ENCODE results near the gene PFDN2.

Gene PFDN2

DNA sequence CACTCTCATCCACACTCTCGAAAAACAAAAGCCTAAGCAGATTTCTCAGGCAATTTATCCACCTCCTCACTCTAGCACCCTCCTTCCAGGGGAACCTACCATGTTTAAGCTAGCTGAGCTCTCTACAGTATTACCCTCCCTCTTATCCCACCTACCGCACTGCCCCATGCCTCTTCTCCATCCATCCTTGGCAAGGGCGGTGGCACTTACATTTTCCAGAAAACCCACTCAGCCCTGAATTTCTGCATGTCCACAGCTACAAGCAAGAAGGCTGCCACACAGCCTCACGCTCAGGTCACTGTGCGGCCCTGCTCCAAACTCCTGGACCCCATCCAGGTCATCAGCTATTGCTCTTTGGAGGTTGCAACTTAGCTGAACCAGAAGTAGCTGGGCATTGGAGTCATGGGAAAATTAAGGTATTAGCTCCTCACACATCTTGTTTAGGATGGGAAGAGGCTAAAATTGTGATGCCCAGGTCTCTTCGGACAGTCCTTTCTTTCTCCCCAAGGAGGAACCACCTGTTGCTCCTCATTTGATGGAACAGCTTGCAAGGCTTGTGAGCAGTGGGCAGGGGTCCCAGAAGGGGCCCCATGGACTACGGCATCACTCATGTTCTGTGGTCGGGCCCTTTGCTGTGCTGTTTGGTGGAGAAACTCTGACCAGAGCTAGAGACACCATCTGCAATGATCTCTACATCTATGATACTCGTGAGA lies 18.6 kb downstream of the PFDN2 start:
- DNase-seq (ENCODE audit: low spot score) = no peak

DNA sequence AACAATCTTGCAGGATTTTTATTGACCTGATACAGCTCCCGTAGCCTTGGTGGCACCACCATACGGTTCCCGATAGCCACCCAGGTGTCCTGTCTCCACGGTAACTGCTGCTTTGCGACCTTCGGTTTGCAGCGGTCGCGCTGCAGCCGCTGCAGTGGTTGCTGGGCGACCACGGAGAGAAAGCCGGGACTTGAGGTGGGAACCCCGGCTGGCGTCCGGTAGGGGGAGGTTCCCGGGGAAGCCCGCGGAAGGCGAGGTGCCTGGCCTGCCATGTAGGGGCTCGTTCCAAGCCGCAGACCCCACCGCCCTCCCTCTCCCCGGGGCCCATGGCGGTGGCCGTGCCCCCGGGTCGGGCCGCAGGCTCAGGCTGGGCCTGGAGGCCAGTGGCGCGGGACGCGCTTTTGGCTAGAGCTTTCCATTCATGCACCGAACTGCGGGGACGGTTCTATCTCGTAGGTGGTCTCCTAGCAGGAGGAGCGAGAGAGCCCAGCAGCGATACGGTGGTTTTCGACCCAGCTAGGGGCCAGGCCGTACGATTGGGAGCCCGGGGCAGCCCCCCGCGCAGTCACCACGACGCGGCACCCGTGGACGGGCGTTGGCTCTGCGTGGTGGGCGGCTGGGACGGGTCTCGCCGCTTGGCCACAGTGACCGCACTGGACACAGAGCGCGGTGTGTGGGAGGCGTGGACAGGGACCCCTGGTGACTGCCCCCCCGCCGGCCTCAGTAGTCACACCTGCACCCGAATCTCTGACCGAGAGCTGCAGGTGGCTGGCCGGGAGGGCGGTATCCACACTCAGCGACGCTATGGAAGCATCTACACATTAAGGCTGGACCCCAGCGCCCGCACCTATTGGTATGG lies 19.4 kb downstream of the PFDN2 start, which contains the start of gene KLHDC9:
Gene KLHDC9, plus strand, starts transcription at position 152 of the 859 bp plus-strand sequence. Its CDS starts 175 bp downstream, at position 327.
- peak; percentile 84 for DNase-seq (ENCODE audit: low spot score)

DNA sequence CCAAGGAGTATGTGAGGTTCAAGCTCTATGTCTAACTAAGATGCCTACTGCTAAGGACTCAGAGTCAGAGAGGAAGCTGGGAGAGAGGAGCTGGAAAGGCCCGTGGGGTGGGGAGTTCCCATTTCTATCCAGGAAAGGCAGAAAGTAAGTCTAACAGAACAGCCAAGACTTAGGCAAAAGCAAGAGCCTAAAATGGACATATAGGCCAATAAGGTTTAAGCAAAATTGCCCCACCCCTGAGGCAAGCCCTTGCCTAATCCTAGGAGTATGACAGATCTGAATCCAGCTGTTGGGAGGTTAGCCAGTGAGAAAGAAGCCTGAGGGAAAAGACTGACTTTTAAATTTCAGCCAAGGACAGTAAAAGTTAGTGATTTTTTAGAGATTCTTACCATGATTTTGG lies 21.3 kb downstream of the PFDN2 start:
- no peak for DNase-seq (ENCODE audit: low spot score)

DNA sequence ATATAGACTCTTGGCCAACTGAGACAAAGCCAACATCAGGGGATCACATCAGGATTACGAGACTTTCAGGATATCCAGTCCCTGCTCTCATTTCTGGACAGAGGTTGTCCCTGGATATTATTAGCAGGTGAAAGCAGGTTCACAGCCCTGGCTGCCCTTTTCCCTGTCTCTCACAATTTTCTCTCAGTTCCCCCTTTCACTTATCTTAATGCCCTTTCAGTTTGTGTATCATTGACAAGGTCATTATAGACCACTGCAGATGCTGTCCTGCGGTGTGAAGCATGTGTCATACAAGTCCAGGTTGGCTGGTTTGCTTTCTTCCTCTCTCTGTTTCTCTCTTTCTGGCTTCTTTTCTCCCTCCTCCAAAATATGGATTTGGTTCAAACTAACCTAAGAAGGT lies 21.8 kb downstream of the PFDN2 start:
- DNase-seq (ENCODE audit: low spot score) = no peak

DNA sequence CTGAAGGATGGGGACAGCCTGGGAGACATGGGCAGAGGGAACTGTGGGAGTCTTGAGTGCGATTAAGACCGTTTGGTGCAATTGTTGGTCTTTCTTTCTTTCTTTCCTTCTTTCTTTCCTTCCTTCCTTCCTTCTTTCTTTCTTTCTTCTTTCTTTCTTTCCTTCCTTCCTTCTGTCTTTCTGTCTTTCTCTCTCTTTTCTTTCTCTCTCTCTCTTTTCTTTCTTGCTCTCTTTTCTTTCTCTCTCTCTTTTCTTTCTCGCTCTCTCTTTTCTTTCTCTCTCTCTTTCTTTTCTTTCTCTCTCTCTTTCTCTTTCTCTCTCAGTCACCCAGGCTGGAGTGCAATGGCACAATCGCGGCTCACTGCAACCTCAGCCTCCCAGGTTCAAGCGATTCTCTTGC lies 22.6 kb downstream of the PFDN2 start:
- no peak for DNase-seq (ENCODE audit: low spot score)

DNA sequence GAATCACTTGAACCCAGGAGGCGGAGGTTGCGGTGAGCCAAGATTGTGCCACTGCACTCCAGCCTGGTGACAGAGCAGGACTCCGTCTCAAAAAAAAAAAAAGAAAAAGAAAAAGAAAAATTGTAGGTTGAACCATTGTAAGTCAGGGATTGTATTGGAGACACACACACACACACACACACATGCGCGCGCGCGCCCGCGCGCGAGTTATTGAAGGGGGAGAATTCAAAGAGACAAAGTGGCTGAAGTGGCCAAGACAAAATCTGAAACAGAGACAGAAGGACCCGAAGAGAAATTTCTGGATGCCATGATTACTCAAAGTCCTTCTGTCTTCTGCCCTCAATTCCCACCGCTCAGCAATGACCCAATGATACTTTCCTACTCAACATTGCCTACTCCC lies 23.4 kb downstream of the PFDN2 start:
- no peak for DNase-seq (ENCODE audit: low spot score)

DNA sequence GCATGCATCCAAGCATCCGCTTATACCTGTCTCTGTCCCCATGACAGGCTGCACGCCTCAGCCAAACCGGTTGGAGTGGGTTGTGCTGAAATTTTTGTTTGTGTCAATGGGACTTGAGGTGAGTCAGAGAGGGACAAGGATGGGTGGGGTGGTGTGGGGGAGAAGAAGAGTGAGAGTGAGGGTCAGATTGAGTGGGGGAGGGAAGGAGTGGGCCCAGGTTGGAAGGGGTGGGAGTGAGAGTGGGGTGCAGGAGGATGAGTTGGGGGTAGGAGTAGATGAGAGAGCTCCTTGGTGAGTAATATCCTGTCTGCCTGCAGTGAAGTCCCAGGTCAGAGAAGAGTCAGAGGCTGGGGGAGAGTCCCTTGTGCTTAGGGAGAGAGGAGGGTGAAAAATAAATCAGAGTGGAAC lies 25.2 kb downstream of the PFDN2 start:
- peak; percentile 39 for DNase-seq (ENCODE audit: low spot score)

DNA sequence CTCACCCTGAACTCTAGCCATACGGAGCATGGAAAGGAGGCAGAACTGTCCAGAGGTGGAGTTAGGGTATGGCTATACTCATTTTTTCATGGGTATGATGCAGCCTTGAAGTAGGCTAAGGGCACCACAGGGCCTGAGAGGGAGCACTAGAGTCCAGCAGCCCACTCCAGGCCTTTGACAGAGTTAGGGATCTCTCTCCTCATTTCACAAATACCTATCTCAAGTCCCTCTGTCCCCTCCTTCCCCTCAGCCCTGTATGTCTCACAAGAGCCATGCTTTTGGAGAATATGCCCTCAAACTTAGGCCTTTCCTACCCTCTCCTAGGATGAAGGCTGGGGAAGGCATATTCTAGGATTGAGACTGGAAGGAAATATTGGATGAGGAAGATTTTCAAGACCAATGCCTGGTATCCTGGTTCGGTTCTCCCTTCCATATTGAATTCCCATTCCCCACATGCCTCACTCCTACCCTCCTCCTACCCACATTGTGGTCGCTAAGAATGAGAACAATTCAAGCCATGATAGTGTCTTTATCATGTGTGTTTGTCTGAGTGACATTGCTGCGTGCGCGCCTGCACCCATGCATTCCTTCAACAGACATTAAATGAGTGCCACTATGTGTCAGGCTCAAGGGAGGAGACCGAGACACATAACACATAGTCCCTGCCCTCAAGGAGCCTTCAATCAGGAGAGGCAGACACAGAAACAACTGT lies 25.9 kb downstream of the PFDN2 start:
- DNase-seq (ENCODE audit: low spot score) = no peak

DNA sequence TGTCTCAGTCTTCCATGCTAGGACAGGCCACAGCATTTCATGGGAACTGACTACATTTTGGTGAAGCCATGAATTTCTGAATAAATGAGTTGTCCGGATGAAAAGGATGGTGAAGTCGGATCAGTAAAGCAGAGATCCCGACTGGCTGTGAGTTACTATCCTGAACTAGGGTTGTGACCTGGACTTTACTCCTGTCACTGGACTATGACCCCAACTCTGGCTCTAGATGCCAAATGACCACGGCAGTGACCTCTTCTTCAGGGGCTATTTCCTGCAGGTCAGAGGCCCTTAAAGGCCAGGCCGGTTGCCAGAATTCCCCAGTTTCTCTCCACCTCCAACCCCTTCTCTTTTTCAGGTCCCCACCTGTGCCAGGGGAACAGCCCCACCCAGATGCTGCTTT lies 26.7 kb downstream of the PFDN2 start:
- DNase-seq (ENCODE audit: low spot score) = no peak

DNA sequence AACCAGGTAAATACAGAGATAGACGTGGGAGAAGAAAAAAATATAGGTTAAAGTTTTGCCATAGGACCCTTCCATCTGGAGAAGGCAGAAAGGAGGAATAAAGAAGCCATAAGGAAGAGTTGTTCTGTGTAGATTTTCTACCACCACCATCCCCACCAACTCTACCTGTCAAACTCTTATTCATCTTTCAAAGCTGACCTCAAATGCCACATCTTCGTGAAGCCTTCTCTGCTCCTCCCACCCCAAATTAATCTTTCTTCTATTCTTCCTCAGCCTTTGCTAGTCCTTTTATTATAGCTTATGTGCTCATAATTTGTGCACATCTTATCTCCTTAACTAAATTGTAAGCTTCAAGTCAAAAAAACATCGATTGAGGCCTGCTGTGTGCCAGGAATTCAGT lies 27.2 kb downstream of the PFDN2 start:
- DNase-seq (ENCODE audit: low spot score) = no peak

DNA sequence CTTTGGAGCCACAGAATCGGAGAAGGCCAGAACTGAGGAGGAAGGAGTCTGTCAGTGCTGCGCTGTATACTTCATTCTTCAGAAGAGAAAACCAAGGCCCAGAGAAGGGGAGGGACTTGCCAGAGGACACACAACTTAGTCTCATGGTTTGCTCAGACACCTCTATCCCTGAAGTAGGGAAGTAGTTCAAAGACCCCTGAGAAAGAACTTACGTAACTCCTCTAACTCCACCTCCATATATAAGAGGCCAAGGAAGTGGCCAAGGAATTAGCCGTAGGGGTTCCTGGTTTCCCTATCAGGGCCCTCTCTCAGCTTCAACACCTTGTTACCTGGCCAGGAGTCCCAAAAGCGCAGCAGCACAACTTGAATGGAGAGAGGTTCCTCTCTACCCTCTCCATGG lies 27.9 kb downstream of the PFDN2 start:
- DNase-seq (ENCODE audit: low spot score) = no peak

DNA sequence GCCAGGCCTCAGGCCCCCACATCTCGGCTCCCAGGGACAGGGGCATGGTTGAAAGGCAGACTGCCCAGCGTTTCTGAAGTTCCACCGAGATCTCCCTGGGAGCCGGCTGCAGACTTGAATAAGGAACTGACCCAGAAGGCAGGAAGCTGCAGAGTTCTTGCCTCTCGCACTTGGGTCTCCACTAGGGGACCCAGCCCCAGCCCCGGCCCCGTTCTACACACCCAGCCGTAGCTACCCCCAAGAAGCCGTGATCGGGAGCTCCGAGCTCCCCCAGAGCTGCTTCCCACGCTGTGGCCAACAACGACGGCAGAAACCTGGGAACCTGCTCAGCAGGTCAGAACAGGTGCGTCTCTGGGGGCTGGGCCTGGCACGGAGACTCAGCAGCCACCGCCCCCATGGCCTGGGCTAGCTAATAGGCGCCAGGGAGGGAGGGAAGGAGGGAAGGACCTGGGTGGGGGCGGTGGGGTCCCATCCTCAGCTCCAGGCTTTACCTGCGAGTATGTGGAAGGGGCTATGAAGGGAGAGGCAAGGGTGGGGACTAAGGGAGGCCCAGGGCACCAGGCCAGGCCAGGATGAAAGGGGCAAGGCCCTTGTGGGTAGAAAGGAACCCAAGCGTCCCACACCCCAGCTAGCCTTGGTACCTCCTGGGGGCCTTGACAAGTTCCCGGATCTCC lies 28.4 kb downstream of the PFDN2 start, which contains the start of gene NECTIN4:
Gene NECTIN4, minus strand, starts transcription at position 308 of the 674 bp plus-strand sequence. Its CDS starts 262 bp downstream, at position 46.
- DNase-seq (ENCODE audit: low spot score) = no peak

DNA sequence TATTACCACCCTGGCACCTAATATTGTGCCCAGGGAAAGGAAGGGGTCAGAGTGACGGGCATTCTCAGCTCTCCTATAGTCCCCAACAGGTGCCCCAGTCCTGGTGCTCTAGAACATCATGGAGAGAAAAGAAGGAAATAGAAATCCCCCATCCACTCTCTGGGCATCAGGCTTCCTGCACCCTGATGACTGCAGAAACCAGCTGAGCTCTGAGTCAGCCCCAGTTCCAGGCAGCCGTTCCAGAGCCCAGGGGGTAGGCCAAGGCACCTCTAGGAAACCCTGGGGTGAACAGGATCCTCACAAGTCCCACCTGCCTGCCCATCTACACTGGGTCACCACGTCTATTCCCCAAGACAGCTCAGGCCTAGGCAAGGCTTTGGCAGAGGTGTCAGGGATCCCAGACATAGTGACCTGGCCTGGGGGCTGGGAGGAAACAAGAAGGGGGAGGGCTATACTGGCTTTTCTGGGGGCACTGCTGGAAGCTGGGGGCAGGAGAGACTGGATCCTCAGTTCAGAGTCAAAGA lies 29.2 kb downstream of the PFDN2 start:
- no peak for DNase-seq (ENCODE audit: low spot score)

DNA sequence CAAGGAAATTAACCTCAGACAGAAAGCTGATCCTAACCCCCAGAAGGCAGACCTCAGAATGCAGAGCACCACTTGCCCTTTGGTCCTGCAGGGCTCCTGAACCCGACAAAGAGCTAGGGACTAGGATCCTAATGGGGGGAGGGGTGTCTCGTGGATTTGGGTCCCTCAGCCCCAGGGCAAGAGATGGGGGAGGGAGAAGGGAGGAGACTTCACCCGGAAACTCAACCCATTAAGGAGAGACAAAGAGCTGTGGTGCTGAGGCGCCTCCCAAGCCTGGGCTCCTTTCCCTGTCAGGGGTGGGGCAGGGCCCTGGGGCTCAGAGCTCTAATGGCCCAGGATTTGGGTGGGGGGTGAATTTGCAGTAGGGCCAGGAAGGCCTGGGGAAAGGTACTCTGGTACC lies 31.4 kb downstream of the PFDN2 start:
- no peak for DNase-seq (ENCODE audit: low spot score)

DNA sequence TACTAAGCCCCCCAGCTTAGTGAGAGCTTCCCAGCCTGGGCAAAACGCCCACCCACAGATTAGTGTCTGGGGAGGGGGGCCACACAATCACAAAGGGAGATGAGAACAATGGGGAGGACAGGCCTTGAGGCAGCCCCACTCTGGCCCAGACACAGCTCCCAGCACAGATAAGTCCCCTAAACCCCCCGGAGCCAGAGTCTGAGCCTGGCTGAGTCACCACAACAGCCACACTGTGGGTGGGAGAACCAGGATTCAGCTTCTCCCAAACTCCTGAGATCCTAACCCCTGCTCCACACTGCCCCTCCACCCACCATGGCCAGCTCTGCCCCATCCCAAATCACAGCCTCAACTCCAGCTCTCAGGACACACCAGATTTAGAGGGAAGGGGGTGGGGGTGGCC lies 32.7 kb downstream of the PFDN2 start:
- no peak for DNase-seq (ENCODE audit: low spot score)

DNA sequence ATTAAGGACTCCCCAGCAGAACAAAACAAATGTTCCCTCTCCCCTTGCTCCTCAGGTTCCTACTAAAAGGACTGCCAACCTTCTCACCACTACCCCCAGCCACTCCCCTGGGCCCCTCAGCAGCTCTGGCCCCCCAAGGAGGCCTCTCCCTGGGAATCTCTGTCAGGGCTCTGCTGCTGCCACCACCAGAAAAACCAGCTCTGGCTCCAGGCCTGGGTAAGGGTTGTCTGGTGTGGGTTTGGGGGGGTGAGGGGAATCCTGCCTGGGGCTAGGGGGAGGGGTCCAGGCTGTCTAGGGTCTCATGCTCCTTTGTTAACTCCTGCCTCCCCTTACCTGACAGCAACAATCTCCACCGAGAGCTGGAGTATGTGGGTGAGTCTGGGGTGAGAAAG lies 33.2 kb downstream of the PFDN2 start:
- DNase-seq (ENCODE audit: low spot score) = no peak

DNA sequence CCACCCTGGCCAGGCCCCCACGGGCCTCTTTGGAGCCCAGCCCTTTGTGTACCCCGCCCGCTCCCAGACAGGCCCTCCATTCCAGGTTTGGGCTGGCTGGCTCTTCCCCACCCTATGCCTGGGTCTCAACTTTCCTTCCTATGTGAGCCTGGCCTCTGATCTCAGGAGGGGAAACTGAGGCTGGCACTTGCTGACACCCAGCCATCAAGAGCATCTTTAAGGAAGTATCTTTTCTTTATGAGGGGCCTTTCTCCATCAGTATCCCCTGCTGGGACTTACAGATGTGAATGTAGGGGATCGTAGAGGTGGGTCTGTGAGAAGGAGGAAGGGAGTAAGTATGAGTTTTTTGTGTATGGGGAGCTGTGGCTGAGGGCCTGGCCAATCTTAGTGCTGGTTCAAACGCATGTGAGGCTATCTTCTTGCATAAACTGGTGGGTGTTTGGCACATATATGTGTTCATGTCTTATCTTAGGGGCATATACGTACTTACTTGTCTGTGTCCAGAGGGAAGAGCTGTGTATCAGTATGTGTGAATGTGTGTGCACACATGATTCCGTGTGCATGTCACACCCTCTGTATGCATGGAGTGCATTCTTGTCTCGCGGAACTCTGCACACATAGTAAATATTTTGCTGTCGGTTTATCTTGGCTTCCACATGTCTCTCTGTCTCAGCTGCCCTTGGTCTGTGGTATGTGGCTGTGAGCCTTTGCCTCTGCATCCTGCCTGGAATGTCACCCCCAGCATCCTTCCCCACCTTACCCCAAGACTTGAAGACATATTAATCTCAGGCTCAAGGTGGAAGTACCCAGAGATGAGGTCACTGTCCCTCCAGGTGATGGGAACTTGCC lies 33.9 kb downstream of the PFDN2 start:
- no peak for DNase-seq (ENCODE audit: low spot score)

DNA sequence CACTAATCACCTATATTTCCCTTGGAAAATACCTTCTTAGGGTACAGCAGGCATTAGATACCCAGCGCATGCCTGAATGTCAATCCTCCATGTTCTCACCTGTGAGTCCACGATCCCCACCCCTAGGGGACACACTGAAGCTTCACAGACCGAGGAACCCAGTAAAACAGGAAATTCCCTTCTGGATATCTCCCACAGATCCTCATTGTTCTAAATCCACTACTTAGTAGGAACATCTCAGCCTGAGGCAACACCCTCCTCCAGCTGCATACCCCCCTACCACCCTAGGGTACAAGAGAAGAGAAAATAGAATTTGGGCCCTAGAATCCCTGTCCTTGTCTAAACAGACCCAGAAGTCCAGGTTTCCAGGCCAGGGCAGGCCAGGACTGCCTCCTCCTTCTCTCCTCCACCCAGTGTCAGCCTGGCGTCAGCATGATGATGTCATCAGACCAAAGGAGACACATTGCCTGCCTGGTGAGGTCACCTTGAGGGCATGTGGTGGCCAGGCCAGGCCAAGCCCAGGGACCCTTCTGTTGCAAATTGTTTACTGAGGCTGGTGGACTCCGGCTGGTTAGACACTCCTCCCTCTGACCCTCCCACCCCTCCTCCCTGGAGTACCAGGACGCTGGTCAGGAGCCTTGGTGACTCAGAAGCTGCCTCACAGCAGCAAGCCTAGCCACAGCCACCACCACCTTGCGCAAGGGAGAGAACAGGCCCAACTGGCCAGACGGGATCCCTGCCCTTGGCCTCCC lies 34.7 kb downstream of the PFDN2 start:
- no peak for DNase-seq (ENCODE audit: low spot score)

DNA sequence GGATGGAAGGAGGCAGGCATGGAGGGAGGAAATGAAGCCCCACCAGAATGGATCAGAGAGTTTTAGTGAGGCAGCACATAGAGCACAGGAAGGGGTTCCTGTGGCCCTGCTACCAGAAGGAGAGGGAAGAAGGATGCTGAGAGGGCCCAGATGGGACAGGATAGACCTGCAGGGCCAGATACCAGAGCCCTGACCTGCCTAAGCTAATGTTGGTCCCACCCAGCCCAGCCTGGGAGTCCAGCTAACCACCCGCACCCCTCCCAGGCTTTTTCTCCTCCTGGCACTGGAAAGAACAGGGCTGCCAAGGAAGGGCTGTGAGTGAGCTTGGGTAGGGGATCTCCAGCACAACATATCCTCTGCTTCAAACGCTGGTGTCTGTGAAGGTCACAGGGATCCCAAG lies 35.4 kb downstream of the PFDN2 start:
- no peak for DNase-seq (ENCODE audit: low spot score)

DNA sequence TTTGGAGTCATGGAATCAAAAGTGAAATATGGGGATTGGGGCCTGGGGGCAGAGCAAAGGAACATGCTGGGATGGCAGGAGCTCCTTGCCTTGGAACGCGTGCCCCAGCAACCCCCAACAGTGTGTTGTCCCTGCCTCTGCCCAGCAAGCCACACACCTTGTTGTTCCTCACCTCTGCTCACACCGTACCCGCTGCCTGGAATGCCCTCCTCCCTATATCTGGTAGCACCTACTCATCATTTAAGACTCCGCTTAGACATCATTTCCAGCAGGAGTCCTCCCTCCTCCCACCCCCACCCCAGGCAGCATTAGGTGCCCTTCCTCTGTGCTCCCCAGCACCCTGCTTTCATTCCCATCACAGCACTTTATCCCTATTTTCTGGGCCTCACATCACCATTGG lies 36.3 kb downstream of the PFDN2 start:
- DNase-seq (ENCODE audit: low spot score) = no peak

Measured in activated CD4-positive, alpha-beta T cell treated with anti-CD3 and anti-CD28 coated beads, Interleukin-2, Interleukin-4, amounts not matched to agents 100 ng/mL and 50 ng/mL, durations not matched to agents 16 hours and 8 hours (primary cell).